ENCODE measurements around the gene POLR1H. TPM values are rescaled to one million over a fixed set of nuclear protein-coding genes. Genes with fewer than 3 reads are reported as not detected.
A peak's percentile ranks its signal among the peaks of the same experiment; 100 is the strongest.

Gene POLR1H
- total RNA-seq, 1 donor from 2014 or later, result 22.4 TPM

DNA sequence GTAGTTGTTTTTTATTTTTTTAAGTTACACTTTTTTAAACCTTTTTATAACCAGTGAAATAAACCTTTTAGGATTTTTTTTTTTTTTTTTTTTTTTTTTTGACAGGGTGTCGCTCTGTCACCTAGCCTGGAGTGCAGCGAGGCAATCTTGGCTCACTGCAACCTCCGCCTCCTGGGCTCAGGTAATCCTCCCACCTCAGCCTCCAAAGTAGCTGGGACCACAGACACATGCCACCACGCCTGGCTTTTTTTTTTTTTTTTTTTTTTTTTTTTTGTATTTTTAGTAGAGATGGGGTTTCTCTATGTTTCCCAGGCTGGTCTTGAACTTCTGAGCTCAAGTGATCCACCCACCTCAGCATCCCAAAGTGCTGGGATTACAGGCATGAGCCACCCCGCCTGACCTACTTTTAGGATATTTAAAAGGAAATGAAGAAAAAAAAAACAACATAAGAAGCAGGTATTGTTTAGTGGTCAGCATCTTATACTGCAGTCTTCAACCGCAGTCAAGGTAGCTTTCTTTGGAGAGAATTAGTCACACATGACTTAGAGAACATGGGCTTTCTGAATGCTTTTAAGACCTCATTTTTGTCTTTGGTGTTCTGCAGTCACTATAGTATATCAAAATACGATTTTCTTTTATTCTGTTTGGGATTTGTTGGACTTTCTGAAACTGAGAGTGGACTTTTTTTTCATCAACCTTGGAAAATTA is 1.6 kb downstream of the POLR1H start:
- no peaks in the 10 kb centered on the region for H3K27me3 ChIP-seq (ENCODE audit: low read depth)
- H3K27ac ChIP-seq, result no peak overlapping the region
- ATAC-seq (no peak), DNase-seq (no peak)
- no peaks in the 10 kb centered on the region for H3K9me3 ChIP-seq
- peaks cover 23% of the 10 kb centered on the region for H3K36me3 ChIP-seq
- intact Hi-C loops (cut with DNase I), result no loop called here
- H3K4me1 ChIP-seq, result peaks cover 41% of the 10 kb centered on the region
- peak overlapping the region; percentile 76 for H3K4me3 ChIP-seq
- TF ChIP-seq, protein P1, sequence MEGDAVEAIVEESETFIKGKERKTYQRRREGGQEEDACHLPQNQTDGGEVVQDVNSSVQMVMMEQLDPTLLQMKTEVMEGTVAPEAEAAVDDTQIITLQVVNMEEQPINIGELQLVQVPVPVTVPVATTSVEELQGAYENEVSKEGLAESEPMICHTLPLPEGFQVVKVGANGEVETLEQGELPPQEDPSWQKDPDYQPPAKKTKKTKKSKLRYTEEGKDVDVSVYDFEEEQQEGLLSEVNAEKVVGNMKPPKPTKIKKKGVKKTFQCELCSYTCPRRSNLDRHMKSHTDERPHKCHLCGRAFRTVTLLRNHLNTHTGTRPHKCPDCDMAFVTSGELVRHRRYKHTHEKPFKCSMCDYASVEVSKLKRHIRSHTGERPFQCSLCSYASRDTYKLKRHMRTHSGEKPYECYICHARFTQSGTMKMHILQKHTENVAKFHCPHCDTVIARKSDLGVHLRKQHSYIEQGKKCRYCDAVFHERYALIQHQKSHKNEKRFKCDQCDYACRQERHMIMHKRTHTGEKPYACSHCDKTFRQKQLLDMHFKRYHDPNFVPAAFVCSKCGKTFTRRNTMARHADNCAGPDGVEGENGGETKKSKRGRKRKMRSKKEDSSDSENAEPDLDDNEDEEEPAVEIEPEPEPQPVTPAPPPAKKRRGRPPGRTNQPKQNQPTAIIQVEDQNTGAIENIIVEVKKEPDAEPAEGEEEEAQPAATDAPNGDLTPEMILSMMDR (IDR thresholded peaks at IDR 0.05), result no peak

DNA sequence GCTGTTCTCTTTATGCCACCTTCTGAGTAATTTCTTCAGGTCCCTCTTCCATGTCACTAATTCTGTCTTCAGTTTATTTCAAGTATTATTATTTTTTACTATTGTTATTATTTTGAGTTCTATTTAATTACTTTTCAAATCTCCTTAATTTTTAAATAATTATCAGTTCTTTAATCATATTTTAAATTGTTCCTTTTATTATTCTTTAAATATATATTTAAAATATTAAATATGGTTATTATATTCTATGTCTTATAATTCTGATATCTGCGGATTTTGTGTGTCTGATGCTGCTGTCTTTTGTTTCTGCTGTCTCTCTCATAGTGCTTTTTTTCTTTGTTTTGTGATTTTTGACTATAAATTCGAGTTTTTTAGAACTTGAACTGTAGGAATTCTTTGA is 2.2 kb downstream of the POLR1H start:
- Histone ChIP-seq H3K27ac (no peak overlapping the region), H3K27me3 (ENCODE audit: low read depth) (no peaks in the 10 kb centered on the region), H3K4me3 (no peak overlapping the region), H3K36me3 (peaks cover 17% of the 10 kb centered on the region), H3K9me3 (no peaks in the 10 kb centered on the region), H3K4me1 (peaks cover 48% of the 10 kb centered on the region)
- TF ChIP-seq, protein P1 (IDR thresholded peaks at IDR 0.05), result no peak
- intact Hi-C loops (cut with DNase I), result no loop called here
- DNase-seq (no peak), ATAC-seq (no peak)

DNA sequence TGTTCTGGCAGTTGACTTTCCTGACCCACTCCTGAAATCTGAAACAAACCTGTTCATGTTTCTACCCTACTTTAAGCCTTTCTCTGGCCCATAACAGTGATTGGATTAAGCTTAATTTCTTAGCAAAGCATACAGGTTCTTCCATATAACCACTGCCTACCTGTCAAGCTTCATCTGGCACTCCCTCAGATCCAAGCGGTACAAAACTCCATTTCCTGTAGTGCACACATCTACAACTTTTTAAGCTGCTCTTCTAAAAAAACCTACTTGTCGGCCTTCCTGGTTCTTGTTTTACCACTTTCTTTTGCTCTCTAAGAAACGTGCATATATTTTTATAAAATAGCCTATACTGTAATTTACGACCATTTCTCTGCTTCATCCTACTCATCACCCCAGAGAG is 5.0 kb downstream of the POLR1H start:
- ATAC-seq (no peak), DNase-seq (no peak)
- H3K4me1 ChIP-seq, result peaks cover 47% of the 10 kb centered on the region
- TF ChIP-seq, protein P1 (IDR thresholded peaks at IDR 0.05), result no peak
- intact Hi-C loops (cut with DNase I), result no loop called here
- H3K9me3 ChIP-seq, result no peaks in the 10 kb centered on the region
- H3K36me3 ChIP-seq, result peaks cover 40% of the 10 kb centered on the region
- H3K27ac ChIP-seq, result peak overlapping the region; percentile 91
- H3K4me3 ChIP-seq, result peak overlapping the region; percentile 84
- H3K27me3 ChIP-seq (ENCODE audit: low read depth), result no peaks in the 10 kb centered on the region

- DNase-seq, result peak; percentile 99
- Histone ChIP-seq H3K9me3 (no peaks in the 10 kb centered on the region), H3K27ac (peak within 1 kb of the TSS; percentile 91), H3K27me3 (ENCODE audit: low read depth) (peaks cover 1% of the 10 kb centered on the region), H3K4me3 (peak within 1 kb of the TSS; percentile 84), H3K36me3 (peaks cover 40% of the 10 kb centered on the region), H3K4me1 (peaks cover 48% of the 10 kb centered on the region)
- intact Hi-C loops (cut with DNase I), result no loop called here
- TF ChIP-seq, protein P1 (IDR thresholded peaks at IDR 0.05), result peak; percentile 5
- ATAC-seq, result peak; percentile 99
These were observed 5.8 kb downstream of the POLR1H start, which contains the start of gene PPP1R11 for GRCh38 chr6:30066577-30067459. TSS of gene PPP1R11 (plus strand) at chr6:30067198. CDS start at chr6:30067411, 213 bp downstream.

GRCh38 chr6:30067460-30068139 is 6.5 kb downstream of the POLR1H start:
- intact Hi-C loops (cut with DNase I), result no loop called here
- peaks cover 40% of the 10 kb centered on the region for H3K4me1 ChIP-seq
- peaks cover 8% of the 10 kb centered on the region for H3K27me3 ChIP-seq (ENCODE audit: low read depth)
- H3K9me3 ChIP-seq, result no peaks in the 10 kb centered on the region
- H3K27ac ChIP-seq, result peak overlapping the region; percentile 91
- TF ChIP-seq, protein P1 (IDR thresholded peaks at IDR 0.05), result no peak
- ATAC-seq (no peak), DNase-seq (no peak)
- H3K36me3 ChIP-seq, result peaks cover 40% of the 10 kb centered on the region
- peak overlapping the region; percentile 84 for H3K4me3 ChIP-seq
